ENCODE results near the gene HAUS3. TPM values are rescaled to one million over a fixed set of nuclear protein-coding genes. Genes with fewer than 3 reads are reported as not detected.

HAUS3 gene
- polyA plus RNA-seq, 1 donor (not counting 4 experiments of a cell fraction or from before 2014, with no cell fraction given) = 11.1 TPM

DNA sequence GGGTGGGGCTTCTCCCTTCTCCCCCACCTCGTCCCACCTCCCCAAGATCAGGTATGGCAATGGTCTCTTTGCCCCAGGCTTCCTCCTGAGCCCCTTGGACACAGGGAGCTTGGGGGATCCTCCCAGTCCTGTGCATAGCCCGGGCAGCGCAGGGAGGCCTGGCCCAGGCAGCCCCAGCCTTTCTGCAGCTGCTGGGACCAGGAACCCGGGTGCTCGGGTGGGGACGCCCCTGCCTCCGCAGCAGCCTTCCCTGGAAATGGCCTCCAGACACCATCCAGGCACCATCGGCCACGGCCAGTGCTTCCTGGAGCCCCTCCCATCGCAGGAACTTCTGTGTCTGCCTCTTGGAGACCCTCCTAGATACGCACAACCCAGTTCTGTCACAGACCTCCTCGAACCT, 25.9 kb upstream of the HAUS3 start:
- dilution Hi-C loops (cut with MboI; ENCODE audit: extremely low pct_ligation_motif_present, low sequenced_read_pairs) = no loop called here
- Histone ChIP-seq H3K4me3 (ENCODE audit: control insufficient read depth in 2 of 3, extremely low read depth in 1 of 3, insufficient read depth in 2 of 3, low read depth in 1 of 3, low read length in 3 of 3) (no peak overlapping the region), H4K20me1 (ENCODE audit: control insufficient read depth, extremely low read depth, insufficient read depth, low read length) (no peaks in the 10 kb centered on the region), H3K27ac (ENCODE audit: control insufficient read depth, insufficient read depth, low read length) (no peak overlapping the region), H3K4me2 (ENCODE audit: control insufficient read depth, extremely low read depth, insufficient read depth, low read depth, low read length) (no peak overlapping the region), H3K9me3 (ENCODE audit: control insufficient read depth, low read depth, low read length) (no peaks in the 10 kb centered on the region), H3K9me1 (ENCODE audit: control insufficient read depth, extremely low read depth, insufficient read depth, low read length) (no peaks in the 10 kb centered on the region), H2AFZ (ENCODE audit: control insufficient read depth, low read length) (no peak overlapping the region), H3K27me3 (ENCODE audit: control insufficient read depth, extremely low read depth, insufficient read depth, low read length) (no peaks in the 10 kb centered on the region), H3K9ac (ENCODE audit: control insufficient read depth, extremely low read depth, insufficient read depth, low read length) (no peak overlapping the region), H3K36me3 (ENCODE audit: control insufficient read depth in 2 of 2, extremely low read depth in 1 of 2, insufficient read depth in 2 of 2, low read length in 2 of 2) (no peaks in the 10 kb centered on the region), H3K4me1 (ENCODE audit: control insufficient read depth, extremely low read depth, insufficient read depth, low read length) (no peaks in the 10 kb centered on the region), H3K79me2 (ENCODE audit: control insufficient read depth, insufficient read depth, low read length) (no peaks in the 10 kb centered on the region)
- DNase-seq (ENCODE audit: low read depth, low spot score) (no peak), FAIRE-seq (no peak)
- TF ChIP-seq EZH2 (IDR thresholded peaks at IDR 0.05; ENCODE audit: low read length) = no peak
- TF ChIP-seq, protein P1, sequence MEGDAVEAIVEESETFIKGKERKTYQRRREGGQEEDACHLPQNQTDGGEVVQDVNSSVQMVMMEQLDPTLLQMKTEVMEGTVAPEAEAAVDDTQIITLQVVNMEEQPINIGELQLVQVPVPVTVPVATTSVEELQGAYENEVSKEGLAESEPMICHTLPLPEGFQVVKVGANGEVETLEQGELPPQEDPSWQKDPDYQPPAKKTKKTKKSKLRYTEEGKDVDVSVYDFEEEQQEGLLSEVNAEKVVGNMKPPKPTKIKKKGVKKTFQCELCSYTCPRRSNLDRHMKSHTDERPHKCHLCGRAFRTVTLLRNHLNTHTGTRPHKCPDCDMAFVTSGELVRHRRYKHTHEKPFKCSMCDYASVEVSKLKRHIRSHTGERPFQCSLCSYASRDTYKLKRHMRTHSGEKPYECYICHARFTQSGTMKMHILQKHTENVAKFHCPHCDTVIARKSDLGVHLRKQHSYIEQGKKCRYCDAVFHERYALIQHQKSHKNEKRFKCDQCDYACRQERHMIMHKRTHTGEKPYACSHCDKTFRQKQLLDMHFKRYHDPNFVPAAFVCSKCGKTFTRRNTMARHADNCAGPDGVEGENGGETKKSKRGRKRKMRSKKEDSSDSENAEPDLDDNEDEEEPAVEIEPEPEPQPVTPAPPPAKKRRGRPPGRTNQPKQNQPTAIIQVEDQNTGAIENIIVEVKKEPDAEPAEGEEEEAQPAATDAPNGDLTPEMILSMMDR (optimal IDR thresholded peaks at IDR 0.05 in 1 of 3, IDR thresholded peaks at IDR 0.05 in 1 of 3, conservative IDR thresholded peaks at IDR 0.05 in 1 of 3; ENCODE audit: extremely low read depth in 1 of 3, insufficient read depth in 2 of 3, low read length in 3 of 3) = no peak

DNA sequence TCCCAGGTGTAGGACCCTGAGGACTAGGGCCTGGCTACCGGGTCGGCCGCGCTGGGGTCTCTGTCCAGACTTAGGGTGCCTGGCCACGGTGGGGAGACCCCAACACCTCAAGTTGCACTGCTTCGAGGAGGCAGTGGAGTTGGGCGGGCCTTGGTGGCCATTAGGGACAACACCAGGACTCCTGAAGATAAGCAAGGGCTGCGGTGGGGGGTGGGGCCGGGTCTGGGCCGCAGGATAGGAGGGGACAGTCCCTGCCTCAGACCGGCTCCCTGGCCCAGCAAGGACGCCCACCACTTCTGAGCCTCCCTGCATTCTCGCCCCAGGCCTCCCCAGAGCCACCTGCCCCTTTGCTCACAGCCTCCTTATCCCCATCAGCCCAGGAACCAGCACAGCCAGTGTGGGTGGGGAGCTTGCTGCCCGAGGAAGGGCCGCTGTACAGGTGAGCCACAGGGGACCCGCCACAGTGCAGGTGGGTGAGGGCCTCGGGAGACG, 25.4 kb upstream of the HAUS3 start:
- Histone ChIP-seq H4K20me1 (ENCODE audit: control insufficient read depth, extremely low read depth, insufficient read depth, low read length) (no peaks in the 10 kb centered on the region), H3K9me3 (ENCODE audit: control insufficient read depth, low read depth, low read length) (no peaks in the 10 kb centered on the region), H3K9me1 (ENCODE audit: control insufficient read depth, extremely low read depth, insufficient read depth, low read length) (no peaks in the 10 kb centered on the region), H2AFZ (ENCODE audit: control insufficient read depth, low read length) (no peak overlapping the region), H3K4me1 (ENCODE audit: control insufficient read depth, extremely low read depth, insufficient read depth, low read length) (peaks cover 3% of the 10 kb centered on the region), H3K9ac (ENCODE audit: control insufficient read depth, extremely low read depth, insufficient read depth, low read length) (no peak overlapping the region), H3K27me3 (ENCODE audit: control insufficient read depth, extremely low read depth, insufficient read depth, low read length) (no peaks in the 10 kb centered on the region), H3K4me2 (ENCODE audit: control insufficient read depth, extremely low read depth, insufficient read depth, low read depth, low read length) (no peak overlapping the region), H3K36me3 (ENCODE audit: control insufficient read depth in 2 of 2, extremely low read depth in 1 of 2, insufficient read depth in 2 of 2, low read length in 2 of 2) (no peaks in the 10 kb centered on the region), H3K27ac (ENCODE audit: control insufficient read depth, insufficient read depth, low read length) (no peak overlapping the region), H3K4me3 (ENCODE audit: control insufficient read depth in 2 of 3, extremely low read depth in 1 of 3, insufficient read depth in 2 of 3, low read depth in 1 of 3, low read length in 3 of 3) (no peak overlapping the region), H3K79me2 (ENCODE audit: control insufficient read depth, insufficient read depth, low read length) (no peaks in the 10 kb centered on the region)
- TF ChIP-seq, protein P1 (optimal IDR thresholded peaks at IDR 0.05 in 1 of 3, IDR thresholded peaks at IDR 0.05 in 1 of 3, conservative IDR thresholded peaks at IDR 0.05 in 1 of 3; ENCODE audit: extremely low read depth in 1 of 3, insufficient read depth in 2 of 3, low read length in 3 of 3) = no peak
- no peak for TF ChIP-seq EZH2 (IDR thresholded peaks at IDR 0.05; ENCODE audit: low read length)
- no peak for FAIRE-seq
- DNase-seq (ENCODE audit: low read depth, low spot score) = no peak
- dilution Hi-C loops (cut with MboI; ENCODE audit: extremely low pct_ligation_motif_present, low sequenced_read_pairs) = no loop called here
